ENCODE results near the gene CHRNA10.

Gene CHRNA10, protein sequence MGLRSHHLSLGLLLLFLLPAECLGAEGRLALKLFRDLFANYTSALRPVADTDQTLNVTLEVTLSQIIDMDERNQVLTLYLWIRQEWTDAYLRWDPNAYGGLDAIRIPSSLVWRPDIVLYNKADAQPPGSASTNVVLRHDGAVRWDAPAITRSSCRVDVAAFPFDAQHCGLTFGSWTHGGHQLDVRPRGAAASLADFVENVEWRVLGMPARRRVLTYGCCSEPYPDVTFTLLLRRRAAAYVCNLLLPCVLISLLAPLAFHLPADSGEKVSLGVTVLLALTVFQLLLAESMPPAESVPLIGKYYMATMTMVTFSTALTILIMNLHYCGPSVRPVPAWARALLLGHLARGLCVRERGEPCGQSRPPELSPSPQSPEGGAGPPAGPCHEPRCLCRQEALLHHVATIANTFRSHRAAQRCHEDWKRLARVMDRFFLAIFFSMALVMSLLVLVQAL

DNA sequence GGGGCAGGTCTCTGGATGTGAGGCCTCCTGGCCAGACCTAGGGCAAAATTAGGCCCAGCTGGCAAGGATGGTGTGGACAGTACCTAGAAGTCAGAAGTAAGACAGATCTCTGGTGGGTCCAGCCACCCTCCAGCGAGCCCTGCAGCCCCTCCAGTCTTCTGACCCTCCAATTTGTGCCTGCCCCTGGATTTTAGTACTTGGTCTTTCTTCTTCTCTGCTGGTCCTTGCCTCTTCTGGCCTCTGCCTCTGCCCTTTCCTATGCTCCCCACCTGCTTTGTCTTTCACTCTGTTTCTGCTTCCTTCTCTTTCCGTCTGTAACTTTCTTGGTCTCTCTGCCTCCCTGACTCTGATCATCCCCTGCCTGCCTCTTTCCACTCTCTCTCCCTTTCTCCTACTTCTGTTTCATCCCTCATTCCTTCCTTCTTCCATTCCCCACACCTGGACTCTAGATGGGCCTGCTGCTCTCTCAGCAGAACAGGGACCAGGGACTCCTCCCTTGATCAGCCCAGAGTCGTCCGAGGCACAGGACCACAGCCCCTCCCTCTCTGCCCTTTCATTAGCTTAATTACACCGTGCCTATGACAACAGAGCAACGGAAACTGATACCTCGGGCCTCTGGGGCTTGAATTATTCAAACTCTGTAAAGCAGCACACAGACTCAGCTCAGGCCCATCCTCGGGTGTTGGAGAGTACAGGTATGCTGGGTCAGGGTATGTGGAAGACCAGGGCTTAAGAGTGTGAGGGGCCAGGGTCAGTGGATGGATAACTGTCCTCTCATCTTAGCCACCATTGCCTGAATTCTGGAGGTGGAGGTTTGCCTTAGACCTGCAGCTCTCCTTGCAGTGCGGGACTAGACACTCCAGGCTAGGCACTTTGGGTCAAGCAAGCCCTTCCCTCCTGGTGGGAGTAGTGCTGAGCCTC lies at the start of gene CHRNA10:
CHRNA10 (minus strand) TSS at position 51 of the 921 bp plus-strand sequence. CDS start 72 bp downstream, outside the sequence.
- no peak for DNase-seq (ENCODE audit: low read depth)
- TF ChIP-seq, protein P1, sequence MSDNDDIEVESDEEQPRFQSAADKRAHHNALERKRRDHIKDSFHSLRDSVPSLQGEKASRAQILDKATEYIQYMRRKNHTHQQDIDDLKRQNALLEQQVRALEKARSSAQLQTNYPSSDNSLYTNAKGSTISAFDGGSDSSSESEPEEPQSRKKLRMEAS (IDR thresholded peaks at IDR 0.05; ENCODE audit: low read depth, low read length): no peak
- TF ChIP-seq, protein P2, sequence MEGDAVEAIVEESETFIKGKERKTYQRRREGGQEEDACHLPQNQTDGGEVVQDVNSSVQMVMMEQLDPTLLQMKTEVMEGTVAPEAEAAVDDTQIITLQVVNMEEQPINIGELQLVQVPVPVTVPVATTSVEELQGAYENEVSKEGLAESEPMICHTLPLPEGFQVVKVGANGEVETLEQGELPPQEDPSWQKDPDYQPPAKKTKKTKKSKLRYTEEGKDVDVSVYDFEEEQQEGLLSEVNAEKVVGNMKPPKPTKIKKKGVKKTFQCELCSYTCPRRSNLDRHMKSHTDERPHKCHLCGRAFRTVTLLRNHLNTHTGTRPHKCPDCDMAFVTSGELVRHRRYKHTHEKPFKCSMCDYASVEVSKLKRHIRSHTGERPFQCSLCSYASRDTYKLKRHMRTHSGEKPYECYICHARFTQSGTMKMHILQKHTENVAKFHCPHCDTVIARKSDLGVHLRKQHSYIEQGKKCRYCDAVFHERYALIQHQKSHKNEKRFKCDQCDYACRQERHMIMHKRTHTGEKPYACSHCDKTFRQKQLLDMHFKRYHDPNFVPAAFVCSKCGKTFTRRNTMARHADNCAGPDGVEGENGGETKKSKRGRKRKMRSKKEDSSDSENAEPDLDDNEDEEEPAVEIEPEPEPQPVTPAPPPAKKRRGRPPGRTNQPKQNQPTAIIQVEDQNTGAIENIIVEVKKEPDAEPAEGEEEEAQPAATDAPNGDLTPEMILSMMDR (IDR thresholded peaks at IDR 0.05; ENCODE audit: low read depth, low read length): no peak
- no peak for TF ChIP-seq MYC (IDR thresholded peaks at IDR 0.05; ENCODE audit: low read depth, low read length)
- TF ChIP-seq POLR2A (IDR thresholded peaks at IDR 0.05; ENCODE audit: extremely low read depth, insufficient read length): no peak
- no peak within 1 kb of the TSS for H3K4me3 ChIP-seq (ENCODE audit: low read depth, low read length)

DNA sequence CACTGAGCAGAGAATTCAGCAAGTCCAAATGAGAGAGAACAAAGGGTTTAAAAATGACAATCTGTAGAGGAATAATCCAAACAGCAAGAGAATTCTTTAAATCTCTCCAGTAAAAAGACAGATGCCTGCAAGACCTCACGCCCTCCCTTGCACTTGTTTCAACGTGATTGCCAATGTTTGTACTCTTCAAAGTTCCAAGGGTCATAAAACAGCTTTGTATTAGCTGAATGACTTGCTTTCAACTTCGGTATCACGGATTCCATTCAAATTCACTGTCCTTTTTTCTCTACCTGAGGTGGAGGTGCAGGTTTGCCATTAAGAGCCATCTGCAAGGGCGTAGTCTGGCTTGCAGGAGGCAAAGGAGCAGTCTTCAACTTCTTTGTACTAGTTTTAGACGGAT lies 41.1 kb upstream of the CHRNA10 start:
- no peak overlapping the region for H3K4me3 ChIP-seq (ENCODE audit: low read depth, low read length)
- no peak for TF ChIP-seq MYC (IDR thresholded peaks at IDR 0.05; ENCODE audit: low read depth, low read length)
- TF ChIP-seq, protein P2 (IDR thresholded peaks at IDR 0.05; ENCODE audit: low read depth, low read length): no peak
- no peak for DNase-seq (ENCODE audit: low read depth)

DNA sequence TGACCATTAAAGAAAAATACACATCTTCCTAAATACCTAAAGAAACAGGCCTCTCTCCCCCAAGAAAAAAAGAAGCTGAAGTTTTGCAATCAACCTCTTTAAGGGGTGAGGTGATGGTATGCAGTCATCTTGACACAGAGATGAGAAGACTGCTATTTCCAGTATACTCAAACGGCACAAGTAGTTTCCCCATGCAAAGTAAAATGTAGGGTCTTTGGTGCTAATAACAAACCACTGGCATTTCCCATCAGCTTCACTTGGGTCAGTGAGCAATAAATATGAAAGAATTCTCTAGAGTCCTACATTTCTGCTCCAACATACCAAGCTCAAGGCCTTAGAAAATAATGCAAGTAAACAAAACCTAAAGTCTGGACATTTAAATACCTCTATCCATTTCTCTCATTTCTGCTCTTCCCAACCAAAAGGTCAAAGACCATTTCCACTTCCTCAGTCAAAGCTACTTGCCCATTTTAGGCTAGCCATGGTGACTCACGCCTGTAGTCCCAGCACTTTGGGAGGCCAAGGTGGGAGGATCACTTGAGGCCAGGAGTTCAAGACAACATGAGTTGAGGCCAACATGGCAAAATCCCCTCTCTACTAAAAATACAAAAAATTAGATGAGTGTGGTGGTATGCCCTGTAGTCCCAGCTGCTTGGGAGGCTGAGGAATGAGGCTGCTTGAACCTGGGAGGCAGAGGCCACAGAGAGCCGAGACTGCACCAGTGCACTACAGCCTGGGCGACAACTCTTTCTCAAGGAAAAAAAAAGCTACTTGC lies 39.5 kb upstream of the CHRNA10 start:
- no peak overlapping the region for H3K4me3 ChIP-seq (ENCODE audit: low read depth, low read length)
- peak; percentile 21 for DNase-seq (ENCODE audit: low read depth)
- TF ChIP-seq MYC (IDR thresholded peaks at IDR 0.05; ENCODE audit: low read depth, low read length) (no peak), POLR2A (IDR thresholded peaks at IDR 0.05; ENCODE audit: extremely low read depth, insufficient read length) (no peak)
- TF ChIP-seq, protein P2 (IDR thresholded peaks at IDR 0.05; ENCODE audit: low read depth, low read length): no peak
- TF ChIP-seq, protein P1 (IDR thresholded peaks at IDR 0.05; ENCODE audit: low read depth, low read length): no peak

DNA sequence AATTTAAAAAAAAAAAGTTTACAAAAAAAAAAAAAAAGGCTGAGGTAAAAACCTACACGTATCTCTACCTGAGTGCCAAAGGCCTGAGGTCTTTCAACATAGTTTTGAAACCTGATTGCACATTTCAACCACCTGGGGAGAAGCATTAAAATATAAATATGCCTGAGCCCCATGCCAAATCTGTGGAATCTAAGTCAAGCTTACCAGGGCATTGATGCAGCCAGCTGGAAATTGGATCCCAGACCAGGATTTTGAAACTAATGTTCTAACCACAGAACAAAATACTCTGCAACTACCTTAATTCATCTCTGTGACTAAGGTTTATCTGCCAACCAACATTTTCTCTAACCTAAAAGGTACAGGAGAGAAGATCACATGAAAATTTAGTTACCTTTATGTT lies 38.8 kb upstream of the CHRNA10 start:
- H3K4me3 ChIP-seq (ENCODE audit: low read depth, low read length): no peak overlapping the region
- no peak for DNase-seq (ENCODE audit: low read depth)
- TF ChIP-seq, protein P1 (IDR thresholded peaks at IDR 0.05; ENCODE audit: low read depth, low read length): no peak
- no peak for TF ChIP-seq POLR2A (IDR thresholded peaks at IDR 0.05; ENCODE audit: extremely low read depth, insufficient read length)
- TF ChIP-seq, protein P2 (IDR thresholded peaks at IDR 0.05; ENCODE audit: low read depth, low read length): no peak
- no peak for TF ChIP-seq MYC (IDR thresholded peaks at IDR 0.05; ENCODE audit: low read depth, low read length)

DNA sequence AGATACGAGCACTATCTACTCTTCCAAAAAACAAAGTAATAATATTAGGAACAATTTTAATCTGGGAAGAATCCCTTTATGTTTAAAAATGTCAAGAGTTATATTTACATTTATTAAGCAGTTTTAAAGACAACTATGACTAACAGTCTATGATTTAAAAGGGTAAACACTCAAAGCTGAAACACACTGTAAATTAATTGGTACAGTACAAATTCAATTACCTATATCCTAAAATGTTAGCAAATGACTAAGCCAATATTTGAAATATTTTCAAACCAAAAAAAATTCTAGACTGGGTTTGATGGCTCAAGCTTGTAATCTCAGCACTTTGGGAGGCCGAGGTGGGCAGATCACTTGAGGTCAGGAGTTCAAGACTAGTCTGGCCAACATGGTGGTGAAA lies 36.0 kb upstream of the CHRNA10 start:
- no peak for TF ChIP-seq MYC (IDR thresholded peaks at IDR 0.05; ENCODE audit: low read depth, low read length)
- H3K4me3 ChIP-seq (ENCODE audit: low read depth, low read length): no peak overlapping the region
- no peak for DNase-seq (ENCODE audit: low read depth)

Data from NB4 (cell line).